HCT116 (cell line): ENCODE data around the gene KCNRG.
"Not testable (repeated sequence)": the region's sequence is repeated elsewhere in the genome, so short reads cannot be mapped to it uniquely, and the experiment has no call there.

Source experiments
- CTCF ChIP-seq, 3 experiments: fragments of 200-600 bp in 1 of 3; sonication (generic) in 1 of 3; IDR thresholded peaks in 2 of 3; conservative IDR thresholded peaks in 1 of 3; 2 replicates each; pipeline ENCODE4 v1.5.1; 2012 to 2017; ENCODE audit warnings: low read depth in 2 of 3, low read length in 2 of 3, antibody characterized with exemption in 1 of 3, borderline replicate concordance in 1 of 3, control low read depth in 1 of 3, mild to moderate bottlenecking in 1 of 3, mixed read lengths in 1 of 3, mixed run types in 1 of 3, moderate library complexity in 1 of 3; ENCODE audit not compliant: insufficient read depth in 1 of 3
- JUND ChIP-seq: IDR thresholded peaks from 2 replicates; pipeline ENCODE4 v1.6.1; 2012
- POLR2AphosphoS5 ChIP-seq: IDR thresholded peaks from 2 replicates; pipeline ENCODE4 v1.6.1; 2011; ENCODE audit warnings: mild to moderate bottlenecking, low read depth, low read length, moderate library complexity
- ZFX ChIP-seq: fragments of 450-650 bp; IDR thresholded peaks from 2 replicates; pipeline ENCODE4 v1.6.1; 2017

GRCh38 chr13:50062336-50062735, 47.1 kb downstream of the KCNRG start:
- not testable (repeated sequence) for TF ChIP-seq CTCF (IDR thresholded peaks at IDR 0.05 in 2 of 3, conservative IDR thresholded peaks at IDR 0.05 in 1 of 3; ENCODE audit: borderline replicate concordance in 1 of 3, insufficient read depth in 1 of 3, low read depth in 2 of 3, low read length in 2 of 3); POLR2AphosphoS5; JUND; ZFX
